ENCODE results near the gene GFRA4.

GFRA4 gene

DNA sequence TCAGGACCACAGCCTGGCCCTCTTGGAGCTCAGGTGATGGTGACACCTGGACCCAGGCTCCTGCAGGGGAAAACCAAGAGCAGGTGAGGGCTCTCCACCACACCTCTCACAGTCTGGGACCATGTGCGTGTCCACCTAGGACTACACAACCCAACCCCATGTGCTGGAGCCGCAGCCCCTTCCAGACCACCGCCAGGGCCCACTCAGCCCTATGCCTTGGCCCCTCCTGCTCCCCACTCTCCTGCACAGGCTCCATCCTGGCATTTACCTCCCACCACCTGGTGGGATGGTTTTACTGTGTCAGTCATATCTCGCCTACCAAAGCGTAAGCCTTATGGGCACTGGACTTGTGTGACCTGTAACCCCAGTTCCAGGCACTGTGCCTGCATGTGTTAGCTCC, 31.7 kb upstream of the GFRA4 start:
- DNase-seq (ENCODE audit: low read depth), result no peak

DNA sequence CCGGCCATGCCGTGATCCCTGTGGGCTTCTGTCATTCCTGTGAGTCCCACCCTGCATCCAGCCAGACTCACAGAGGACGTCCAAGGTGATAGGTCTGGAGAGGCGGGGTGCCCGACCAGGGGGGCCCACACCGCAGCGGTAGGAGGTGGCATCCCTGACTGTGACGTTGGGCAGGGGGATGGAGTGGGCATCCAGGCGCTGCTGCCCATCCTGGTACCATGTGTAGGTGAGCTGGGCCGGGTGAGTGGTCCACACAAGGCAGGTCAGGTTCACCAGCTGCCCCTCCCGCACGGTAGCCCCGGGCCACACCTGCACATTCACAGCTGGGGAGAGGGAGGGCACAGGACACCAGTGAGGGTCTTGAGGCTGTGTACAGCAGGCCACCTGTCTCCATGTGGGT, 30.2 kb upstream of the GFRA4 start:
- no peak for DNase-seq (ENCODE audit: low read depth)

DNA sequence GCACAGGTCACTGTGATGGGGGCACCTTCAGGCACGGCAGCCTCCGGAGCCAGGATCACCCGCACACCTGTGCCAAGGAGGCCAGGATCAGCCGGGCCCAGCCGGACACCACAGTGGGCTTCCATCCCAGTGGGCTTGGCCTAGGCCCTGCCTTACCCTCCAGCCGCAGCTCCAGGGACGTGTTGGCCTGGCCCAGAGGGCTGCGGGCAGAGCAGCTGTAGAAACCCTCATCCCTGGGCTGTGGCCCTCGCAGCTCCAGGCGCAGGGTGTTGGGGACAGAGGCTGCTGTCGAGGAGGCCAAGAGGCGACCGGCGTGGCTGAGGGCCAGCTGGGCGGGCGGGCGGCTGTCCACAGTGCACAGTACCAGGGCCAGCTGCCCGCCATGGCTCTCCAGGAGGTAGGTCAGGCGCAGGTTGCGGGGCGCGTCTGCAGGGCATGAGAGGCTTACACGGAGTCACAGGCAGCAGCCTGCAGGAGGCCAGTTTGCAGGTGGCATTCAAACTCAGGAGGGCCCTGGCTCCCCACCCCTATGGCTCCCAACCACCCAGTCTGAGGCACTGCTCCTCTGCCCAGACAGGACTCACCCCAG, 29.6 kb upstream of the GFRA4 start:
- DNase-seq (ENCODE audit: low read depth), result no peak

DNA sequence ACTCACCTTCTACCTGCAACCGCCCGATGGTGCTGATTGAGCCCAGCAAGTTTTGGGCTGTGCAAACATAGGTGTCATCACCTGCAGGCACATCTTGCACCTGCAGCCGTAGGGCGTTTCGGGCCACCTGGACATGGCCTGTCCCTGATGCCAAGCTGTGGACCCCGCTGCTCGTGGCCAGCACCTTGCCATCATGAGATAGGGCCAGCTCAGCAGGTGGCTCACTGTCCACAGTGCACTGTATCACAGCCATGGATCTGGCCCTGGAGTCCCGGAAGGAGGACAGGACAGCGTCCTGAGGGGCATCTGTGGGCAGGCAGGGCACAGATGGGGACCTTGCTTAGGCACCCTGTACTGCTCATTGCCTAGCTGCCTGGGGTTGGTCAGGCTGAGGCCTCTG, 28.7 kb upstream of the GFRA4 start:
- no peak for DNase-seq (ENCODE audit: low read depth)

DNA sequence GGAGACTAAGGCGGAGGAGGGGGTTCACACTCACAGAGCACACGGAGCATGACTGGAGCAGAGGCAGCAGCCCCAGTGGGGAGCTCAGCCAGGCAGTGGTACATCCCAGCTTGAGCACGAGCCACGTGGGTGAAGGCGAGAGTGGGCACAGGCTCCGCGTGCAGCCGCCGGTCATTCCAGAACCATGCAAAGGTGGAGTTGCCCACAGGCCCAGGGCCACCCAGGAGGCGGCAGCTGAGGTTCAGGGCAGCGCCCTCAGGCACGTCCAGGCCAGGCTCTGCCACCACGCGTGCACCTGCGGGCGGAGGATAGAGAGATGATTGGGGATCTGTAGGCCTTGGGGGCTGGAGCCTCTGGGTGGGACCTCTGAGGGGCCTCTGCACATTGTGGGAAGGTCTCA, 28.1 kb upstream of the GFRA4 start:
- DNase-seq (ENCODE audit: low read depth), result no peak

DNA sequence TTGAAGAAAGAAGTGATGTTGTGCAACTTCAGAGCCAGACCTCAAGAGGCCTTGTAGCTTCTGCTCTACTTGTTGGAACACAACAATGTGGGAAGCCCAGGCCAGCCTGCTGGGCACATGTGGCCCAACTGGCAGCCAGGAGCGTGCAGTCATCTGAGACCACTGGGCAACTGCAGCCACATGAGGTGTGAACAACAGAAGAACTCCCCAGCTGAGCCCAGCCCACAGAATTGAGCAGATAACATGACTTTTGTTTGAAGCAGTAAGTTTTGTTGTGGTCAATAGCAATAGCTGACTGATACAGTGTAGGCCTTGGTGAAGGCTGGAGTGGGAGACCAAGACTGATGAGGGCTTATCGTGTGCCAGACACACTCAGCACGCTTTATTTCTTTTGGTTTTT, 27.2 kb upstream of the GFRA4 start:
- DNase-seq (ENCODE audit: low read depth), result no peak

DNA sequence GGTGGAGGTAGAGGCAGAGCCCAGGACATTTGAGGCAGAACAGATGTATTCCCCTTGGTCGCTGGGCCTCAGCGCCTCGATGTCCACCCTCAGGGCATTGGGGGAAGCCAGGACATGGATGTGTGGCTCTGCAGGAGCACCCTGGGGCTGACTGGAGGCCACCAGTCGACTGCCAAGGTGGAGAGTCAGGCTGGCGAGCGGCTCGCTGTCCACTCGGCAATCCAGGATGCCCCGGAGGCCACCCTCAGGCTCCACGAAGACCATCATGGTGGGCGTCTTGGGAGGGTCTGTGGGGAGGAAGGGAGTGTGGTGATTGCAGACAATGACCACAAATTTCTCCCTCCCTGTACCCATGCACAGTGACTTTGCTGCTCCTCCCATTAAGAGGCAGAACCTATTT, 26.8 kb upstream of the GFRA4 start:
- no peak for DNase-seq (ENCODE audit: low read depth)

DNA sequence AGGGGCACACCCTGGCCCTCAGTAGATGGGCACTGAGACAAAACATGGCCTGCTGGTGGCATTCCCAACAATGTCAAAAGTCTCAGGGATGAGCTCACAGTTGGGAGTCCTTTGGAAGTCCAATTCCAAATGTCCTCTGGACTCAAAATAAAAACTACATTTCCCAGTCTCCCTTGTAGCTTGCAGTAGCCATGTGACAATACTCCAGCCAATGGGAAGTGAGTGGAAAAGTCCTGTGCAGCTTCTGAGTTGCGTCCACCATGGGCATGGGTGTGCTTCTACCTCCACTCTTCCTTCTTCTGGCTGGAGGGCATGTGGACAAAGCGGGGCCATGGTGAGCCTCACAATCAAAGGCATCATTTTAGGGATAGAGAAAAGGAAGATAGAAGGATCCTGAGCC, 24.5 kb upstream of the GFRA4 start:
- no peak for DNase-seq (ENCODE audit: low read depth)

DNA sequence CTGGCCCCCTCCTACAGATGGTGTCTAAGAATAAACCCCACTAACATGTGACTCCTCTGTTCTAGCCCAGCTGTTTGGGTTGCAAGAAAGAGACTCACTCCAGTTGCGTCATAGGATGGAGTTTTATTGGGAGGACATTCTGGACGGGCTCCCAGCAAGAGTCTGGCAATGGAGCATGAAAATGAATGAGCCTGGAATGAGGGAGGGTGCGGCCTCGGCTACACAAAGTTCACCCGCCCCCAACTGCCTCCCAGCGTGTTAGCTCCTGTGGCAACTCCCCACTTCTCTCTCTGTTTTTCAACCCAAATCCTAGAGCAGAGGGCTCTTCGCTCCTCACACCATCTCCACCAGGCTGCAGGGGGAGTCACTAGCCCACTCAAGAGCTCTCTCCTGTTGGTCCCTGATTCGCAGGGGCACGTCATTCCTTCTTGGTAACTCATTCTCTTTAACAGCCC, 23.7 kb upstream of the GFRA4 start:
- no peak for DNase-seq (ENCODE audit: low read depth)

DNA sequence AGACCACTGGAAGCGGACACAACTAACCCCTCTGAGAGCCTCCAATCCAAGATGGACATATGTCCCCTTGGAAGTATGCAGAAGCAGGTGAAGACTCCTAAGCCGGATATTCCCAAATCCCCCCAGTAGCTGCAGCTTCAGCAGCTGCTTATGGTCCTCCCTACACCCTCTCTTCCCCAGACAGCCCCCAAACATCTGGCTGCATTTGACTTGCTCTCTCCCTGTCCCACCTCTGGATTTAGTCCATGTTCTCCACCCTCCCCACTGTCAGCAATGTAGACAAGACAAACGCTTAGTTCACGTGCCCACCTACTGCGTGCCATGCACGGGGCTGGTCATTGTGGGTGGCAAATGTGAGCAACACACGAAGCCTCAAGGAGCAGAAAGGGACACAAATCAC, 23.2 kb upstream of the GFRA4 start:
- DNase-seq (ENCODE audit: low read depth), result no peak

DNA sequence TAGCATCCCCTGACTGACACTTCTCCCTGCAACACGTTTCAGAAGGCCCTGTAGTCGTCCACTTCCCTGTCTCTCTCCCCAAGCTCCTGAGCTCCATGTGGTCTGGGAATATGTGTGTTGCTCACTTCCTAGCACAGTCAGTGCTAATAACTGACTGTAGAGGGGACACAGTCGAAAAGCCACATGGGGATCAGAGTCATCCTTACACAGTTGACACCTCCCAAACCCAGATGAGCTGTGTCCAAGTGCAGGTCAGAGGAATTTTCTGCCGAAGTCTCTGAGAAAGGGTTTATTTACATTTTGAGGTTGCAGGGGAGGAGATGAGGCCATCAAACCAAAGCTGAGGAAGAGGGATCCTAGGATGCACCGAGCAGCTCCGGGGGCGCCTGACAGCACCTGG, 22.1 kb upstream of the GFRA4 start:
- no peak for DNase-seq (ENCODE audit: low read depth)

DNA sequence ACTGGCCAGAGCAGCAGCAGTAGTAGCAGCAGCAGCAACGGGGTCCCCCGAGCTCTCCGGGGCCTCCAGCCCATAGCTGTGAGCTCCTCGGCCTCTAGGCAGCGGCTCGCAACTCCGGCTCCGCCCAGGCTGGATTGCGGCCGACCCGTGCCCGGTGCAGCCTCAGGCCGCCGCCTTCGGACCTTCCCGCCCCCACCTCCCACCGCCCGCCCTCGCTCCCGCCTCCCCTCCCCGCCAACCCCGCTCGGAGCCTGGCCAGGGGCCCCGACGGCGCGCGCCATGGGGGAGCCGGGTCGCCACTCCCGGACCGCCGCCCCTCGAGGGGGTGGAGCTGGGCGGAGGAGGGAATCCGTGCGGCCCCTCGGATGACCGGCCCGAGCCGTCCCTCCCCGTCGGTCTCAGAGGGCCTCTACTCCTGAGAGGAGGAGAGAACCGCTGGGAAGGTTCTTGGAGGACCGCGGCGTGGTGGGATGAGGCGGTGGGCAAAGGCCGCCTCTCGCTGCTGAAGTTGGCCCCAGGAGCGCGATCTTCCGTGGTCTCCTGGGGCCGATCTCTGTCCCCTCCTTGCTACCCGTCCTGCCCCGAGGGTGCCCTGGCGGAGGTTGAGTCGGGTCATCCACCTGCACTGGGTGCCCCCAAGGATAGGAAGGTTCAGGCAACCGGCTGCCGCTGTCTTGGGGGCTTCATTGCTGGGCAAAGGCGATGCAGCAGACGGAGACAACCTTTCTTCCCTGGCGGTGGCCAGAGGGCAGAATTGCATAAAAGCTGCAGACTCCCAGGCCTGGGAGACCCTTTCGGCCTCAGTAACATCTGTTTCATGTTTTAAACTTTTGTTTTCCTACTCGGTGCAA, 19.0 kb upstream of the GFRA4 start, which contains the start of gene ADAM33:
ADAM33 (minus strand) TSS at position 80 of the 851 bp plus-strand sequence; CDS start at position 74, 6 bp downstream.
- no peak for DNase-seq (ENCODE audit: low read depth)

DNA sequence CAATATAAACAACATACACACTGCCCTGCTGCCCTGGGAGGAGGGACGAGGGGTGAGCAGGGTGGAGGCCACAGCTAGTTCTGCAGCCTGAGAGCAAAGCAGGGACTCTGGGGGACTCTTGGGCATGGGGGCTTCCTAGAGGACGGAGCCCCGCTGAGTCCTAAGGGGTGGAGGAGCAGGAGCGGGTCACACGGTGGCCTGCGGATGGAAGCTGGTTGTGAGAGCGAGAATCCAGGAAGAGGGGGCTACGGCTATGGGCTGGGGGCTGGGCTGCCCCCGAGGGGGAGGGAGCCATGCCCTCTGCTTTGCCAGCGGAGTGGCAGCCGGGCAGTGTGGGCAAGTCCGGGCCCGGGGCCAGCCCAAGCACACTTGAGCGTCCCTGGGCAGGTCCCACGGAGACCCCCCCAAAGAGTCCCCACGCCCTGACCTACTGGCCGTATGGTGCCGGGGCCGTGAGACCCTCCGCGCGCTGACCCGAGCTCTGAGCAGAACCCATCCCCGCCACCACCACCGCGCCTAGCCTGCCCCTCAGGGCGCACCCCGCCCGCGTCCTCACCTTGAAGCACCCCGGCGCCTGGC, 18.2 kb upstream of the GFRA4 start:
- DNase-seq (ENCODE audit: low read depth), result no peak

DNA sequence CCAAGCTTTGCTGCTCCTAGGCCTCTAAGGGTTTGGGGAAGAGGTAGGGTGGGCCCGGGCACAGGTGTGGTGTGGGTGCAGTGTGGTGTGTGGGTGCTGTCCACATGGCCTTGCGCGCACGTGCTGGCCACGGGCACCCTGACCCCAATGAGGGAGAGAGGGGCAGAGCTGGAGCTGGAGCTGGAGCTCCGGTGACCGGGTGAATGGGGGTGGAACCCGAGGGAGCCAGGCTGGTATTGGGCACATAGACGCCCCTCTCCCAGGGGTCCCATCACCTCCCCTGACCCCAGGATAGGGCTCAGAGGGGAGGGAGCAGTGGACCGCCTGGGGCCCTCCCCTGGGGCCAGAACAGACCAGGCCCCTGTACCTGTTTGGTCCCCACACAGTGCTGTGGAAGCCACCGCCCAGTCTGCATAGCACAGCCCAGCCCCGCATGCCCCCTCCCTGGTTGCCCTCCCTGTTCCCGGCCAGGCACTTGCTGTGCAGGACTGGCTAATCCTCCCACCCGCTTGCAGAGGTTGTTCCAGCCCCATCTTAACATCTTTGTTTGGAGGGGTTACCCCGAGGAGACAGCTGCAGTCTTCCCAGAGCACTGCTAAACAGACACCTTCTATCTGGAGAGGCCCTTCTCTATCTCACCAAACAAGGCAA, 17.6 kb upstream of the GFRA4 start:
- no peak for DNase-seq (ENCODE audit: low read depth)

DNA sequence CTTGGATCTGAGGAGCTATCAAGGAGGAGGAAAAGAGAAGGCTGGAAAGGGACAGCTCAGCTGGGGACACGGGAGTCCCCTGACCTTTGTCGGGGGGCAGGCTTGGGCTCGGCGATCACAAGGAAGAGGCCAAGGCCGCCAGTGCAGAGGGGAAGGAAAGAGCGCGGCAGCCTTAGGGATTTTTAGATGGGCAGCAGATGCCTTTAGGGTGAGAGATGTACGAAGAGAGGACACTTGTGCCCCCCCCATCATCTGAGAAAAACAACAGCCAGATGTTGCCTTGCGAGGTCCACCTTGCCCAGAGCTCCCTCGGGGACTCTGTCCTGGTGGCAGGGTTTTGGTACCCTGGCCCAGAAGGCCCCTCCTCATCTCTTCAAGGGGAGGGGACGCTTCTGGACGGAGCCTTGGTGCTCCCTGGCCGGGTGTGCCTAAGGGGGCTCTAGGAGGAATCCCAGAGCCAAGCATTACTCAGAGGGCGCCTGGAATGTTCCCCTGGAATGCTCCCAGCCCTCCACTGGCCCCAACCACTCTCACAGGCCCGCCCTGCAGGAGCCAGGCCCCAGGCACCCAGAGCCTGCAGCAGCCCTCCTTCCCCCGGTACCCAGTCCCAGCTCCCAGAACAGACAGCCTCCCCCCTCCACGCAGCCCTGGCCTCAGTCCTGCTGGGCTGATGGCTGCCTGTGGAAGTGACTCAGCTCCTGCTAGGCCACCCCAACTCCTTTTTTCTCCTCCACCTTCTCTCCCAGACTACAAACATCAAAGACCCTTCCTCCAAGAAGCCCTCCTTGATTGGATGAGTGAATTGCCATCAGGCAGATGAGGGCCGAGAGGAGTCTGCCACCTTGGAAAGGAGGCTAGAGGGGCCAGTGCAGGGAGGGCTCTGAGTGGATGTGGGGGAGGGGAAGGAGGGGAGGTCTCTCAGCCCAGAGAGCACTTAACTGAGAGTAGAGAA, 16.8 kb upstream of the GFRA4 start:
- no peak for DNase-seq (ENCODE audit: low read depth)

DNA sequence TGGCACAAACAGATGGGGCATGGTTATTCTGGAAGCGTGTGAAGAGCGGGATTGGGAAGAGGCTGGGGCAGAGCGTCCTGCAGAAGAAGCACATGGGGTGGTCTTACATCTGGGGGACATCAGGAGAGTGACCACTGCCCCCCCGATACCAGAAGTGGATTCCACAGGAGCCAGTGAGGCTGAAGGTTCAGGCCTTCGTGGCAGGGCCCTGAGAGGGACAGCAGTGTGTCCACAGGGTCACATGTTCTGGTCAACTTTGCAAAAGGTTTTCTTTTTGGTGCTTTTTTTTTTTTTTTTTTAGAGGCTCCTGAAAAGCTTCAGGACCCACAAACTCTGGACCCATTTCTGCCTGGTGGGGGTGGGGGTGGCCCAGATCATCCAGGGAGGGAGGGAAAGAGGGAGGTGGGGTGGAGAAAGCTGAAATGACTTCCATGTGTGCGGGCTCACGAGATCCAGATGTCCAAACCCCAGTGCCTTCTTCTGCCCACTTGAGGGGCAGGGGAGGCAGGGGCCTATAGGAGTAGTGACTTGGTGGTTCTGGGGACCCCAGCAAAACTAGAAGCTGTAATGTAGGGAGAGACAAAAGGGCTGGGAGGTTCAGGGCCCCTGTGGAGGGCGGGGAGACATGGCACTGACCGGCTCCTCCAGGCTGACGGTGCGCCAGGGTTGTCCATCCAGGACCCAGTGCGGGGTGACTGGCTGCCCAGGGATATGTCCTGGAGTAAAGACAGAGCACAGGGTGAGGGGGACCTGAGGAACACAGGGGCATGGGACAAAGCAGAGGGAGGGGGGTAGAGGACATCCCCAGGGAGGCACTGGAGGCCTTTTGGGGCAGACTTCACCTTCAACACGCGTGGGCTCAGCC, 15.9 kb upstream of the GFRA4 start:
- DNase-seq (ENCODE audit: low read depth), result no peak

DNA sequence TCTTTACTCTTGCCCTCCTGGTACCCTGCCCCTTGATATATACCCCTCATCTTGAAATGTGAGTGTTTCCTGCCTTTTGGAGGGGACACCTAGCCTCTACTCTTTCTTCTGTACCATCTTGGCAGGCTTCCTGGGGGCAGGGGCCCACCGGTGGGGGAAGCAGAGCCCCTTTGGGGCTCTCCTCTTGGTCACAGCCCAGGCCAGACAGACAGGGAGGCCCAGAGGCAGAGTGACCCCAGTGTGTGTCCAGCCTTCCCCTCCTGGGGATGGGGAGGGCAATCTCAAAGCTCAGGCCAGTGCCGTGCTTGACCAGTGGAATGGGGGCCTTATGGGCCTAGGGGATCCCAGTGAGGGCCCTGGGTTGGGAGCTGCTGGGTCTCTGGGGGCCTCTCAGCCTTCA, 15.0 kb upstream of the GFRA4 start:
- DNase-seq (ENCODE audit: low read depth), result no peak

DNA sequence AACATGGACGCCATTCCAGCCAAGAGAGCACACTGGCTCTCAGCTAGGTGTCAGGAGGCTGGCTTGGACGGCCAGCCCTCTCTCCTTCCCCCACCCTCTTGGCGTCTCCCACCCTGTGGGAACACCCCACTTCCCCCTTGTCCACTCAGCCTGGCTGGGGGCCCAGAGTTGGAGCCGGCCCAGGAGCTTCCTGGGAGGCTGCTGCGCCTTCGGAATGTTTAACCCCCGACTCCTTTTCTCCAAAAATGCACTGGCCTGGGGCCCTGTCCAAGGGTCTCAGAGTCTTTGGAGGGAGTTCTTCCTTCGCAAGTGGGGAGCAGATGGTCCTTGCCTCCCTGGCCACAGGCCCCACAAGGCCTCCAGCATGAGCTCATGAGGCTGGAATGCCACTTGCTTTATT, 14.5 kb upstream of the GFRA4 start:
- no peak for DNase-seq (ENCODE audit: low read depth)

DNA sequence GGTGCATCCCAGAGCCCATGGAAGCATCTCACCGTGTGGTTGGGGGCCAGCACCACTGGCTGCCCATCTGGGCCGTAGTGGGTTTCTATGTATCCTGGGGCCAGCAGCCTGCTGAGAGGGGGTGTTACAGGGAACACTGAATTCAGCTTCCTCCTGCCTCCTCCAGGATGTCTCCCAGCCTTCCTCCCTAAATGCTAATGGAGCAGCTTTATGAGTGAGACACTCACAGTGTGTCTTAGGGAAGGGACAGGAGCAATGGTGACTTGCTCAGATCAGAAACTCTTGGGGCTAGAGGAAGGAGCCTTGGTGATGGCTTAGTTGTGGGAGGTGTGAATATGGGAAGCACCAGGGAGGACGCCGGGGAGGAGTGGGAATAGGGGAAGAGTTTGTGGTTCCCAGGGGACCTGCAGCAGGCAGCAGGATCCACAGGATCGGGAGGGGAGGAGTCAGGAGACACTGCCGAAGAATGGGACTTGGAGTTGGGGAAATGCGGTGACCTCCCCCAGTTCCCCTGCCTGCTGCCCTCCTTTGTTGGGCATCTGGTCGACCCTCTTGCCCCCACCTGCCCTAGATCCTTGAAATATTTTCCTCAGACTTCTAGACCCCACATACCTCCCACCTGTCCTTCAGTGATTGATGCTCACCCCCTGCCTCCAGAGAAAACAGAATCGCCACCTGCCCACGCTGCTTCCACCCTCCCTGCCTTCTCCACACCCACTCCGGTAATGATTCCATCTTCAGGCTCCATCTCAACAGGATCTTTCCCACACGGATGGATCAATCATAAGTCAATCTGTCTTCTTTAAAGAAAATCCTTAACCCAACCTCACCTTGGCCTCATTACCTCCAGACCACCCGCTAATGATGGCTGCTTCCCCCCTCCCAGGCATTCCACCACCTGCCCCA, 12.0 kb upstream of the GFRA4 start:
- DNase-seq (ENCODE audit: low read depth), result no peak

DNA sequence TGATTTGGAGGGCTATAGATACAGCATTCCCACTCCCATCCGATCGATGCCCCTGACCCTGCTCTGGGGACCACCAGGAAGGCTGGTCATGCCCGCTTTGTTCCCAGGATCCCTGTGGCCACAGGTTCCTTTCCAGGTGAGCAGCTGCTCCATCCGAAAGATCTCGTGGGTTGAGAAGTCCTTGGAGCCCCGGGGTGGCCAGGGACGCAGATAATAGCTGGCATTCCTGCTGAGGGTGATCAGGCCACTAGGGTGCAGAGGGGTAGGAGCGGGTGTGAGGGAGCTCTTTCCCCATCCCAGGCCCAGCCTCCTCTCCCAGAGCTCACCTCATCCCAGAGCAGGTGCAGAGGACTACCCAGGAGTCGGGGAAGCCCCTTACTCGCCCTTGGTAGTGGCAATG, 11.2 kb upstream of the GFRA4 start:
- DNase-seq (ENCODE audit: low read depth), result no peak

Data from activated T-cell treated with anti-CD3 and anti-CD28 coated beads for 48 hours (primary cell).